A549 treated with Hydrocortisone at 1 μM for 4 hours (cell line): ENCODE results near the gene TAP1. TPM values are rescaled to one million over a fixed set of nuclear protein-coding genes. Genes with fewer than 3 reads are reported as not detected.

Experiments
- total RNA-seq: library from RNA; stranded (reverse); fragments of 200-300 nt; extraction: Qiagen RNA extraction; gene quantifications from 5 replicates; pipeline ENCODE4 v1.2.3, GENCODE V29; 2022

TAP1 gene
- 34.2 to 38.2 TPM (median 35.0 TPM) in 5 replicates for total RNA-seq

GRCh38 chr6:32853541-32854375, at the start of gene TAP1, which contains the start of gene PSMB9:
TAP1 (minus strand) TSS chr6:32853704; CDS start chr6:32853636, 68 bp downstream.
PSMB9 (plus strand) TSS chr6:32854192; CDS start chr6:32854230, 38 bp downstream.

DNA sequence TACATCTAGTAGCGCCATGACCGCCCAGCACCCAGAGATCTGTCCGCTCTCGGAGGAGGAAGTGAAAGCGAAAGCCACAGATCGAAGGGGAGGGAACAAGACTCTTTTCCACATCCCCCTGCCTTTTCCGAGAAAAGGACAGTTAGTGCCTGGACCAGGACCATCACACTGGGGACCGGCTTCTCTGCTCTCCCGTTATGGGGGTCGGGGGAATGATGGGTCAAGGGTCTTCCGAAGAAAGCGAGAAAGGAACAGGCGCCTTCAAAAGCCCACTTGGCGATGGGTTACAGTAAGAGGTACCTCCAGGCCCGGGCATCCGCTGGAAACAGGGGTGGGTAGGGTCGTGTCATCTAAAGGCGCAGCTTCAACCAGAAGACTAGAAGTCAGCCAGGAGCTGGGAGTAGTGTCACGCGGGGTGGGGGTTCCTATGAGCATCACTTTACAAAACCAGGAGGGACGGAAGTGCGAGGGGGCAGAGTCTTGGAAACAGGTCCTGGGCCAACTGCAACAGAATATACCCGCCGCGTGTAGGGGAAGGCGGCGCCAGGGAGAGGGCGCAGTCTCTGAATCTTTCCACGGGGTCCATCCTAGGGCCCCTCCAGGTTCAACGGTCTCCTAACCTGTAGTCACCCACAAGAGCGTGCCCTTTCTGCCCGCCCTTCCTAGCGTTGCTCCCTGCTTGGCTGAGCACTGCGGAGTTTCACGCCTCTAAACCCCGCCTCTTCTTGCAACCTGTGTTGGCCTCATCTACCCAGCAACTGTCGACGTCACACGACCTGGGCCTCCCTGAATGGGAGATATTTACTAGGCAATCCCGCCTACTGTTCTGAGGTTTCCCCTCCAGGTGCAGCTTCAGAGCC, 9.3 kb downstream of the TAP1 start, which contains the start of gene PSMB8:
Gene PSMB8, minus strand, starts transcription at position 69 of the 860 bp plus-strand sequence. Its CDS starts 51 bp downstream, at position 18.

DNA sequence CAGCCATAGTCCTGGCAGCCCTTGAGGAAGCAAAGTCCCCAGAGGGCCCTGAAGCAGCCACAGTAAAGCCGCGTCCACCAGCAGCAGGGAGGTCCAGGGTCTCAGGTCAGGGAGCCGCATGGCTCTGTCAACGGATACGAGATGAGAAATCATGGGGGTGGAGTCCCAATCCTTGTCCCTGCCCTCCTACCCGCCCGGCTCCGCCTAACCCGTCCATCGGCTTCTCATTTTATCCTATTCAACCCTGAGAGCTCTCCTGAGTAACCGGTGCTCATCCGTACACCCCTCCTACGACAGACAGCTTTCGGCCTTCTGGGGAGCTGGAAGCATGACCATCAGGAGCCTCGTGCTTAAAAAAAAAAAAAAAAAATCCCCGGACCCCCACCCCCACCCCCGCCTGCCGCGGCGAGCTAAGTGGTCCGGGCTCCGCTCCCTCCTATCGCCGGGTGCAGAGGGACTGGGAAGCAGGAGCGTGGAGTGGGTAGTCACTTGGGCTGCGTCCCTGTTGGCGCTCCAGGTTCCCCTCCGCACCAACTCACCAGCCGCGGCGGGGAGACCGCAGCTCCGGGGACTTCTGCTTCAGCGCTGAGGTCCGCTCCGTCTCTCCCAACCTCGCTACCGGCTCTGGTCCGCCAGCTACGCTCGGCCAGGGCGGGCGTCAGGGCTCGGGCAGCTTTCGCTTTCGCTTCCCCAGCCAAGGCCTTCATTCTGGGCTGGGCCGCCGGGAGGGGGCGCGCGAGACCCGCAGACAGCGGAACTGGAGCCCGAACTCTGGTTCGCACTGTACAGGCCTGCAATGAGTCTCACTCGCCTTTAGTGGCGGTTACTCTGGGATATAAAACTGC, 15.2 kb downstream of the TAP1 start, which contains the start of gene TAP2:
Gene TAP2, minus strand, starts transcription at position 626 of the 845 bp plus-strand sequence. Its CDS starts 506 bp downstream, at position 120.

GRCh38 chr6:32816746-32817204, 36.7 kb downstream of the TAP1 start, which contains the start of gene HLA-DOB:
HLA-DOB (minus strand) TSS chr6:32817002; CDS start chr6:32816951, 51 bp downstream.

Other genes starting within 250 kb of the TAP1 start
- not detected in 5 replicates for gene HLA-DQA1, start 216.3 kb downstream of the TAP1 start, total RNA-seq
- not detected in 5 replicates for gene HLA-DQB1, start 187.0 kb downstream of the TAP1 start, total RNA-seq
- not detected in 5 replicates for gene HLA-DQA2, start 112.3 kb downstream of the TAP1 start, total RNA-seq
- not detected in 5 replicates for gene HLA-DQB2, start 90.2 kb downstream of the TAP1 start, total RNA-seq
- 0.10 to 0.21 TPM (median 0.15 TPM) in 5 replicates for gene HLA-DOB, start 36.7 kb downstream of the TAP1 start, total RNA-seq
- 16.7 to 19.1 TPM (median 18.1 TPM) in 5 replicates for gene TAP2, start 15.0 kb downstream of the TAP1 start, total RNA-seq
- 17.8 to 21.0 TPM (median 18.3 TPM) in 5 replicates for gene PSMB8, start 9.7 kb downstream of the TAP1 start, total RNA-seq
- gene PSMB9, start 488 bp upstream of the TAP1 start, total RNA-seq, result 14.2 to 22.6 TPM (median 18.0 TPM) in 5 replicates
- gene HLA-DMB, start 87.3 kb upstream of the TAP1 start, total RNA-seq, result 1.4 to 2.2 TPM (median 1.7 TPM) in 5 replicates
- 3.2 to 3.9 TPM (median 3.3 TPM) in 5 replicates for gene HLA-DMA, start 99.4 kb upstream of the TAP1 start, total RNA-seq
- 108 to 139 TPM (median 123 TPM) in 5 replicates for gene BRD2, start 114.9 kb upstream of the TAP1 start, total RNA-seq
- 0.06 TPM in 1 of 5 replicates, not detected in the others for gene HLA-DOA, start 155.9 kb upstream of the TAP1 start, total RNA-seq
- 0.08 to 0.25 TPM in 2 of 5 replicates, not detected in the others for gene HLA-DPA1, start 219.9 kb upstream of the TAP1 start, total RNA-seq
- 0.05 TPM in 1 of 5 replicates, not detected in the others for gene HLA-DPB1, start 222.3 kb upstream of the TAP1 start, total RNA-seq